WTC11 (cell line): ENCODE results near the gene SLC20A1.

ENCODE experiments used
- CBFB ChIP-seq: sonication (generic); formaldehyde crosslinking; IDR thresholded peaks from 2 replicates; pipeline ENCODE4 v1.8.1; 2022; ENCODE audit warnings: mild to moderate bottlenecking, low read depth, missing genetic modification reagents
- ESRRA ChIP-seq: sonication (generic); formaldehyde crosslinking; IDR thresholded peaks from 2 replicates; pipeline ENCODE4 v1.8.1; 2022; ENCODE audit warnings: mild to moderate bottlenecking, missing genetic modification reagents, borderline replicate concordance
- JUN ChIP-seq: sonication (generic); formaldehyde crosslinking; IDR thresholded peaks from 2 replicates; pipeline ENCODE4 v1.8.0; 2023; ENCODE audit warnings: mild to moderate bottlenecking, missing genetic modification reagents
- NFE2L1 ChIP-seq: sonication (generic); formaldehyde crosslinking; IDR thresholded peaks from 2 replicates; pipeline ENCODE4 v1.8.1; 2023; ENCODE audit warnings: missing genetic modification reagents
- NR2C2 ChIP-seq: sonication (generic); formaldehyde crosslinking; IDR thresholded peaks from 2 replicates; pipeline ENCODE4 v1.8.0; 2022; ENCODE audit warnings: mild to moderate bottlenecking, missing genetic modification reagents
- SMAD3 ChIP-seq: sonication (generic); formaldehyde crosslinking; IDR thresholded peaks from 2 replicates; pipeline ENCODE4 v1.8.0; 2022; ENCODE audit warnings: missing genetic modification reagents, mild to moderate bottlenecking, borderline replicate concordance
- TEAD4 ChIP-seq: sonication (generic); formaldehyde crosslinking; IDR thresholded peaks from 2 replicates; pipeline ENCODE4 v1.8.0; 2022; ENCODE audit warnings: mild to moderate bottlenecking, missing genetic modification reagents
- ZNF263 ChIP-seq: sonication (generic); formaldehyde crosslinking; IDR thresholded peaks from 2 replicates; pipeline ENCODE4 v1.8.1; 2022; ENCODE audit warnings: low read depth, mild to moderate bottlenecking, moderate library complexity, missing genetic modification reagents
- ZNF317 ChIP-seq: sonication (generic); formaldehyde crosslinking; IDR thresholded peaks from 2 replicates; pipeline ENCODE4 v1.8.1; 2023; ENCODE audit warnings: low read depth, mild to moderate bottlenecking, moderate library complexity, missing genetic modification reagents, borderline replicate concordance
- TF ChIP-seq, protein P1 (sequence below): fragments of 200-600 bp; IDR thresholded peaks from 2 replicates; pipeline ENCODE4 v1.8.0; 2022; ENCODE audit warnings: antibody characterized with exemption
- TF ChIP-seq, protein P2 (sequence below): fragments of 250-450 bp; sonication (Bioruptor Pico); IDR thresholded peaks from 2 replicates; pipeline ENCODE4 v2.1.2; 2022; ENCODE audit warnings: mild to moderate bottlenecking, moderate library complexity
- TF ChIP-seq, protein P3 (sequence below): sonication (generic); formaldehyde crosslinking; IDR thresholded peaks from 2 replicates; pipeline ENCODE4 v1.8.0; 2022; ENCODE audit warnings: mild to moderate bottlenecking, missing genetic modification reagents
- TF ChIP-seq, protein P4 (sequence below): fragments of 250-450 bp; sonication (Bioruptor Pico); IDR thresholded peaks from 2 replicates; pipeline ENCODE4 v1.8.0; 2021; ENCODE audit warnings: mild to moderate bottlenecking
- TF ChIP-seq, protein P5 (sequence below): sonication (generic); formaldehyde crosslinking; IDR thresholded peaks from 2 replicates; pipeline ENCODE4 v1.8.0; 2023; ENCODE audit warnings: missing genetic modification reagents

DNA sequence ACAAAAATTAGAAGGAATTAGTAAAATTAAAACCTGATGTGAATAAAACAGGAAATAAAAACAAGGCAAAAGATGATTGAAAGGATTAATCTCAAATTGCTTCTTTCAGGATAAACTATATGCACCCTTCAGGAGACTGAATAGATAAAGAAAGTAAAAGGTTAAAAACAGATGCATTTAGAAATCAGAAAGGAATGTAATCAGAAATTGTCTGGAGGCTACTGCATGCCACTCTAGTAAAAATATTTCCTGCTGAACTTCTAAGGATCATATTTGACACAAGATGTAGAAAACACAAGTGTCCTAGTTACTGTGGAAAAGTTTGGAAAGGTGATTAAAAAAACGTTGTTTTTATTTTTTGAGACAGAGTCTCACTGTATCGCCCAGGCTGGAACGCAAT, 45.1 kb upstream of the SLC20A1 start:
- TF ChIP-seq, protein P1, sequence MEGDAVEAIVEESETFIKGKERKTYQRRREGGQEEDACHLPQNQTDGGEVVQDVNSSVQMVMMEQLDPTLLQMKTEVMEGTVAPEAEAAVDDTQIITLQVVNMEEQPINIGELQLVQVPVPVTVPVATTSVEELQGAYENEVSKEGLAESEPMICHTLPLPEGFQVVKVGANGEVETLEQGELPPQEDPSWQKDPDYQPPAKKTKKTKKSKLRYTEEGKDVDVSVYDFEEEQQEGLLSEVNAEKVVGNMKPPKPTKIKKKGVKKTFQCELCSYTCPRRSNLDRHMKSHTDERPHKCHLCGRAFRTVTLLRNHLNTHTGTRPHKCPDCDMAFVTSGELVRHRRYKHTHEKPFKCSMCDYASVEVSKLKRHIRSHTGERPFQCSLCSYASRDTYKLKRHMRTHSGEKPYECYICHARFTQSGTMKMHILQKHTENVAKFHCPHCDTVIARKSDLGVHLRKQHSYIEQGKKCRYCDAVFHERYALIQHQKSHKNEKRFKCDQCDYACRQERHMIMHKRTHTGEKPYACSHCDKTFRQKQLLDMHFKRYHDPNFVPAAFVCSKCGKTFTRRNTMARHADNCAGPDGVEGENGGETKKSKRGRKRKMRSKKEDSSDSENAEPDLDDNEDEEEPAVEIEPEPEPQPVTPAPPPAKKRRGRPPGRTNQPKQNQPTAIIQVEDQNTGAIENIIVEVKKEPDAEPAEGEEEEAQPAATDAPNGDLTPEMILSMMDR, result no peak
- TF ChIP-seq, protein P2, sequence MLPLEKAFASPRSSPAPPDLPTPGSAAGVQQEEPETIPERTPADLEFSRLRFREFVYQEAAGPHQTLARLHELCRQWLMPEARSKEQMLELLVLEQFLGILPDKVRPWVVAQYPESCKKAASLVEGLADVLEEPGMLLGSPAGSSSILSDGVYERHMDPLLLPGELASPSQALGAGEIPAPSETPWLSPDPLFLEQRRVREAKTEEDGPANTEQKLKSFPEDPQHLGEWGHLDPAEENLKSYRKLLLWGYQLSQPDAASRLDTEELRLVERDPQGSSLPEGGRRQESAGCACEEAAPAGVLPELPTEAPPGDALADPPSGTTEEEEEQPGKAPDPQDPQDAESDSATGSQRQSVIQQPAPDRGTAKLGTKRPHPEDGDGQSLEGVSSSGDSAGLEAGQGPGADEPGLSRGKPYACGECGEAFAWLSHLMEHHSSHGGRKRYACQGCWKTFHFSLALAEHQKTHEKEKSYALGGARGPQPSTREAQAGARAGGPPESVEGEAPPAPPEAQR (CRISPR knock-in tag), result no peak
- TF ChIP-seq, protein P3, sequence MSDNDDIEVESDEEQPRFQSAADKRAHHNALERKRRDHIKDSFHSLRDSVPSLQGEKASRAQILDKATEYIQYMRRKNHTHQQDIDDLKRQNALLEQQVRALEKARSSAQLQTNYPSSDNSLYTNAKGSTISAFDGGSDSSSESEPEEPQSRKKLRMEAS (CRISPR knock-in tag), result no peak
- TF ChIP-seq ZNF263, result no peak
- no peak for TF ChIP-seq ESRRA
- TF ChIP-seq, protein P4, sequence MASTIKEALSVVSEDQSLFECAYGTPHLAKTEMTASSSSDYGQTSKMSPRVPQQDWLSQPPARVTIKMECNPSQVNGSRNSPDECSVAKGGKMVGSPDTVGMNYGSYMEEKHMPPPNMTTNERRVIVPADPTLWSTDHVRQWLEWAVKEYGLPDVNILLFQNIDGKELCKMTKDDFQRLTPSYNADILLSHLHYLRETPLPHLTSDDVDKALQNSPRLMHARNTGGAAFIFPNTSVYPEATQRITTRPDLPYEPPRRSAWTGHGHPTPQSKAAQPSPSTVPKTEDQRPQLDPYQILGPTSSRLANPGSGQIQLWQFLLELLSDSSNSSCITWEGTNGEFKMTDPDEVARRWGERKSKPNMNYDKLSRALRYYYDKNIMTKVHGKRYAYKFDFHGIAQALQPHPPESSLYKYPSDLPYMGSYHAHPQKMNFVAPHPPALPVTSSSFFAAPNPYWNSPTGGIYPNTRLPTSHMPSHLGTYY, result no peak
- TF ChIP-seq SMAD3 (CRISPR knock-in tag), result no peak
- no peak for TF ChIP-seq JUN (CRISPR knock-in tag)
- TF ChIP-seq TEAD4, result no peak
- no peak for TF ChIP-seq CBFB (CRISPR knock-in tag)
- no peak for TF ChIP-seq NR2C2 (CRISPR knock-in tag)
- no peak for TF ChIP-seq NFE2L1 (CRISPR knock-in tag)
- no peak for TF ChIP-seq ZNF317 (CRISPR knock-in tag)
- TF ChIP-seq, protein P5, sequence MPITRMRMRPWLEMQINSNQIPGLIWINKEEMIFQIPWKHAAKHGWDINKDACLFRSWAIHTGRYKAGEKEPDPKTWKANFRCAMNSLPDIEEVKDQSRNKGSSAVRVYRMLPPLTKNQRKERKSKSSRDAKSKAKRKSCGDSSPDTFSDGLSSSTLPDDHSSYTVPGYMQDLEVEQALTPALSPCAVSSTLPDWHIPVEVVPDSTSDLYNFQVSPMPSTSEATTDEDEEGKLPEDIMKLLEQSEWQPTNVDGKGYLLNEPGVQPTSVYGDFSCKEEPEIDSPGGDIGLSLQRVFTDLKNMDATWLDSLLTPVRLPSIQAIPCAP (CRISPR knock-in tag), result no peak
